Measurements from ENCODE around the gene ENO1.

GRCh38 chr1:8867878-8868567, 10.5 kb downstream of the ENO1 start:
- TF ChIP-seq CTCF (IDR thresholded peaks at IDR 0.05) = no peak
- no peak for TF ChIP-seq POLR2AphosphoS5 (IDR thresholded peaks at IDR 0.05)
- no peak for TF ChIP-seq POLR2A (IDR thresholded peaks at IDR 0.05)
- TF ChIP-seq EP300 (IDR thresholded peaks at IDR 0.05) = no peak

All from stomach (tissue), 4 donors.